ENCODE measurements around the gene GABRA4.

GABRA4 gene

DNA sequence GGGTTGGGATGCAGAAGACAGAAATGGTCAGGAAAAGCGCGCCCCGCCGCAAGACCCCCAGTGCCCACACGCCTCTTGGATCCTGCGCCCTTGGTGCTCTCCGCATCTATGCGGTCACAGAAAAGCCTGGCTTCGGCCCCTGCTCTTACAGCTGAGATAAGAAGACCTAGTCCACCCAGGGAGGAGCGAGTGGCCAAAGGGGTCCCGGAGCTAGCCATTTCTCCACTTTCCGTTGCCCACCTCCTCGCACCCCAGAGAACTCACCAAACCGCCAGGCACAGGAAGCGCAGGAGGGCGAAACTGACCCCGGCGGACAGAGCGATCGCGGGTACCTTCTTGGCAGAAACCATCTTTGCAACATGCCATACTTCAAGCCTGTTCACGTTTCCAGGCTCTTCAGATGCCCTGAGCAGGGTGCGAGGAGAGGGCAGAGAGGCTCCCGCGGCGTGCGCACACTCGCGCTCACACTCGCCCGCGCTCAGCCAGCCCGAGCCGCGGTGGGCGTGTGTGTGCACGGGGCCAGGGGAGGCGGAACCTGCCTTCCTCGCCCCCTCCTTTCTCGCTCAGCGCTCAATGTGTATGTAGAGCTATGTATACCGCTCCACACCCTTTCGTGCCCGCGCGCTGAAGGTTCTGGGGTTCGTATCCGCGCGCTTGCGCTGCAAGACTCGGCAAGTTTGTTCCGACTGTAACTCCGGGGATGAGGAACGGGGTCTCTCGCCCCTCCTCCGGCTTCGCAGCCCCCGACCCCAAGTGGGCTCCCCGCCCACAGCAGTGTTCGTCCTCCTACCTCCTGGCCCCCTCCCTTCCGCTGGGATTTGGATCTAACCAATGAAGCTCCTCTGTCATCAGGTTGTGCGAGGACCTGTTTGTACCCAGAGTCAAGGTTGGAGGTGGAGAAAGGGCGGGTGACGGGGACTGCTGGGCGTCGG lies at the start of gene GABRA4:
TSS of gene GABRA4 (minus strand) at position 507 of the 932 bp plus-strand sequence. CDS start at position 350, 157 bp downstream.
- TF ChIP-seq, protein P1, sequence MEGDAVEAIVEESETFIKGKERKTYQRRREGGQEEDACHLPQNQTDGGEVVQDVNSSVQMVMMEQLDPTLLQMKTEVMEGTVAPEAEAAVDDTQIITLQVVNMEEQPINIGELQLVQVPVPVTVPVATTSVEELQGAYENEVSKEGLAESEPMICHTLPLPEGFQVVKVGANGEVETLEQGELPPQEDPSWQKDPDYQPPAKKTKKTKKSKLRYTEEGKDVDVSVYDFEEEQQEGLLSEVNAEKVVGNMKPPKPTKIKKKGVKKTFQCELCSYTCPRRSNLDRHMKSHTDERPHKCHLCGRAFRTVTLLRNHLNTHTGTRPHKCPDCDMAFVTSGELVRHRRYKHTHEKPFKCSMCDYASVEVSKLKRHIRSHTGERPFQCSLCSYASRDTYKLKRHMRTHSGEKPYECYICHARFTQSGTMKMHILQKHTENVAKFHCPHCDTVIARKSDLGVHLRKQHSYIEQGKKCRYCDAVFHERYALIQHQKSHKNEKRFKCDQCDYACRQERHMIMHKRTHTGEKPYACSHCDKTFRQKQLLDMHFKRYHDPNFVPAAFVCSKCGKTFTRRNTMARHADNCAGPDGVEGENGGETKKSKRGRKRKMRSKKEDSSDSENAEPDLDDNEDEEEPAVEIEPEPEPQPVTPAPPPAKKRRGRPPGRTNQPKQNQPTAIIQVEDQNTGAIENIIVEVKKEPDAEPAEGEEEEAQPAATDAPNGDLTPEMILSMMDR (IDR thresholded peaks at IDR 0.05; ENCODE audit: low read depth, low read length, missing control alignments) = no peak
- no peak for DNase-seq (ENCODE audit: extremely low read depth, low read depth)
- no peak within 1 kb of the TSS for H3K4me3 ChIP-seq (replicated peaks; ENCODE audit: low read depth, low read length)

DNA sequence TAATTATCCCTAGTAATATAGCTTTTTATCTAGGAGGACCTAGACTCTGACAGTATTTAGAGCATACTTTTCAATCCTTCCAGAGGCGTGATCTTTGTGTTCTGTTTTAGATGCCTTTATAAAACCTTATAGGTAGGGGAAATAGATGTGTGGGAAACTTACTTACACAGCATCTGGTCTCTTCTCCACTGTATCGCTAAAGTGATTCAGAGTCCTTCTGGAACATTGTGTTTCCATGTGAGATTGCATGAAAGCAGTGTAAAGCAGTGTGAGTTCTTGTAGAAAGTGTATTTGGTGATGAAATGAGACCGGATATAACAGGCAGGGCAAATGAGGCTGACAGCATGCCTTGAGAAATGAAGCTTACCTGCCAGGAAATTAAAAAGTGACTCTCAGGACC lies 47.4 kb upstream of the GABRA4 start:
- no peak for DNase-seq (ENCODE audit: extremely low read depth, low read depth)
- TF ChIP-seq, protein P1 (IDR thresholded peaks at IDR 0.05; ENCODE audit: low read depth, low read length, missing control alignments) = no peak
- no peak overlapping the region for H3K4me3 ChIP-seq (replicated peaks; ENCODE audit: low read depth, low read length)

DNA sequence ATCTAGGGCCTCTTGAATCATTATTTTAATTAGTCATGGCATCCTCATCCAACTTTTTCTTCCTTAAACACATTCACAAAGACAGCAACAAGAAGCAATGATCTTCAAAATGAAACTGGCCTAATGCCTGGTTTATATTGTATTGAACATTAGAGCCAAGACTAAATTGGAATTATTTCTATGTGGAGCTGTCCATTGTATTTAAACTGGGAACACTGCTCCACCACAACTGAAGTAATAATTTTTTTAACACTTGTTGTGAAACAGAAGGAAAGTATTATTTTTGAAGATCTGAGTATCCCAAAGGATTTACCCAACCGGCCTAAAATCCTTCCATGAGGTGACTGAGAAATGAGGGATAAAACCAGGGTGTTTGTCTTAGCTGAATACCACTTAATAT lies 44.9 kb upstream of the GABRA4 start:
- TF ChIP-seq, protein P1 (IDR thresholded peaks at IDR 0.05; ENCODE audit: low read depth, low read length, missing control alignments) = no peak
- no peak overlapping the region for H3K4me3 ChIP-seq (replicated peaks; ENCODE audit: low read depth, low read length)
- no peak for DNase-seq (ENCODE audit: extremely low read depth, low read depth)

DNA sequence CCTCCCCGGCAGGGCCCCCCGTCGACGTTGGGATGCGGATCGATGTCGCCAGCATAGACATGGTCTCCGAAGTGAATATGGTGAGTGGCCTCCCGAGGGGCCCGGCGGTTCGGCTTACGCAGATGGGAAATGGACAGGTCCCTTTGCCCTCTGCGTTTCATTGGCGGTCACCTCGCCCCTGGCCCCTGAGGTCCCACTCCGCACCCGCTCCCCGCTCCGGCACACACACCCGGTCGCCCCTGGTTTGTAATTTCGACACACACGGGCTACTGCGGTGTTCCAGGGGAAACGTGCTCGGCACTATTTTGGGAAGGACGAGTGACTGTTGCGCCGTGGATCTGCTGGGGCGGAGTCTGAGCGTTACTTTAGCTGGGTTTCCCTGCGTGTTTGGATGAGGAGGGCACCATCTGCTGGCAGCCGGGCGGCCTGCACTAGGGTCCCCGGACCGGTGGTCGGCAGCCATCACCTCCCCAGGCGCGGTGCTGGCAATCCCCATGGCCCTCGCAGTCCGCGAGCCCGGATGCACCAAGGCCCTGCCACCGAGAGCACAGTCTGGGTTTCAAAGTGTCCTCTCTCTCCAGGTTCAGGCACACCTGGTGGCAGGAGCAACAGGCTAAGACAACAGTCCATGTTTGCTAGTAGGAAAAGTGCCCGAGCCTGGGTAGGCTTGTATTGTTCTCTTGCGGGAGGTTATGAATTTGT lies 39.2 kb upstream of the GABRA4 start:
- TF ChIP-seq, protein P1 (IDR thresholded peaks at IDR 0.05; ENCODE audit: low read depth, low read length, missing control alignments) = peak; percentile 58
- peak overlapping the region; percentile 37 for H3K4me3 ChIP-seq (replicated peaks; ENCODE audit: low read depth, low read length)
- peak; percentile 11 for DNase-seq (ENCODE audit: extremely low read depth, low read depth)

DNA sequence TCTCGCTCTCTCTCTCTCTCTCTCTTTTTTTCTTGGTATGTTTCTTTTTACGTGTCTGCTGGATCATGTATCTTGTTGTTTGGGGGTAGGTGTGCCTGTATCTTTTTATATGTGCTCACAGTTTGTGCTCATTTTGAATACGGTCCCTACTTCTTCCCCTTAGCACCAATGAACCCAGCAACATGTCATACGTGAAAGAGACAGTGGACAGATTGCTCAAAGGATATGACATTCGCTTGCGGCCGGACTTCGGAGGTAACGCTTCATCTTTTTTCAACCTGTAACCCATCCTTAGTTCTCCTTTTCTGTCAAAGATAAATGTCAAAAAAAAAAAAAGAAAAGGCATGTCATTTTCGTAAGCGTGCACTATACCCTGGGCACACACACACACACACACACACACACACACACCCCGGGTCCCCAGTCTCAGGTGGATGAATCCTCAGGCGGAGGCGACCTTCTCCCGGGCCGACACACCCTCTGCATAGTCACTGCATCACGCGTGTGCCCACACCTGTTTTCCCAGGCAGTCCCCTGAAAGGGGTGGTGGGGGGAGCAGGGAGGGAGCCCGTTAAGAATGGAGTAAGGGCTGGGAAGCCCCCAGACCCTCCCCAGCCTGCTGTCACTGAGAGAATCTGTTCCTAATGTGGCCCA lies 38.5 kb upstream of the GABRA4 start:
- no peak for DNase-seq (ENCODE audit: extremely low read depth, low read depth)
- TF ChIP-seq, protein P1 (IDR thresholded peaks at IDR 0.05; ENCODE audit: low read depth, low read length, missing control alignments) = no peak
- H3K4me3 ChIP-seq (replicated peaks; ENCODE audit: low read depth, low read length) = peak overlapping the region; percentile 37

DNA sequence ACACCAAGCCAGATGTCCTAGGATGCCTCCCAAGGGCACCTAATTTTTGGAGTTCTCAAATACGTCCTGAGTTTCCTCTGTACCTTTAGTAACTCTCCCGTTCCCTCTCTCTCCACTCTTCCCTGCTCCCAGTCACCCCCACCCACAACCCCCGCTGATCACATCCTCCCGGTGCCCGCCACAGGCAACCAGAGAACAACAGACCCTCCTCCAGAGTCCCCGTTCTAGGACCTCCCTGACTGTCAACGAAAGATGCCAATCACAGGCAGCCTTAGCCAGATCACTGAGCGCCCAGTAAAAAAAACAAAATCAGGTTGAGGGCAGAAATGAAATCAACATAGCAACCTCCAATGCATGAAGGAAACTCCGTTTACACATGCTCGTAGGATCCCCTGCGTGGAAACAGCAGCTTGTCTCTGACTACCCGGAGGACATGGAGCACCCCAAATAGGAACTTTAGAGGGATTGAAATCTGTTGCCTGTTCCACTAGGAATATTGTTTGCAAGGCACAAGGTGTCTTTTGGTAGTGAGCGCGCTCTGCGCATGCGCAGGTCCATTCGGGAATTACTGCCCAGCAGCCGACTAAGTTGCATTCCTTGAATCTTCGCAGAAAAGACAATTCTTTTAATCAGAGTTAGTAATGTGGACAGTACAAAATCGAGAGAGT lies 37.8 kb upstream of the GABRA4 start, which contains the start of gene GABRB1:
TSS of gene GABRB1 (plus strand) at position 557 of the 668 bp plus-strand sequence.
- no peak for DNase-seq (ENCODE audit: extremely low read depth, low read depth)
- TF ChIP-seq, protein P1 (IDR thresholded peaks at IDR 0.05; ENCODE audit: low read depth, low read length, missing control alignments) = no peak
- H3K4me3 ChIP-seq (replicated peaks; ENCODE audit: low read depth, low read length) = peak within 1 kb of the TSS; percentile 37

Data from HFF-Myc (cell line).